ENCODE measurements around the gene PYM1.

The PYM1 gene

DNA sequence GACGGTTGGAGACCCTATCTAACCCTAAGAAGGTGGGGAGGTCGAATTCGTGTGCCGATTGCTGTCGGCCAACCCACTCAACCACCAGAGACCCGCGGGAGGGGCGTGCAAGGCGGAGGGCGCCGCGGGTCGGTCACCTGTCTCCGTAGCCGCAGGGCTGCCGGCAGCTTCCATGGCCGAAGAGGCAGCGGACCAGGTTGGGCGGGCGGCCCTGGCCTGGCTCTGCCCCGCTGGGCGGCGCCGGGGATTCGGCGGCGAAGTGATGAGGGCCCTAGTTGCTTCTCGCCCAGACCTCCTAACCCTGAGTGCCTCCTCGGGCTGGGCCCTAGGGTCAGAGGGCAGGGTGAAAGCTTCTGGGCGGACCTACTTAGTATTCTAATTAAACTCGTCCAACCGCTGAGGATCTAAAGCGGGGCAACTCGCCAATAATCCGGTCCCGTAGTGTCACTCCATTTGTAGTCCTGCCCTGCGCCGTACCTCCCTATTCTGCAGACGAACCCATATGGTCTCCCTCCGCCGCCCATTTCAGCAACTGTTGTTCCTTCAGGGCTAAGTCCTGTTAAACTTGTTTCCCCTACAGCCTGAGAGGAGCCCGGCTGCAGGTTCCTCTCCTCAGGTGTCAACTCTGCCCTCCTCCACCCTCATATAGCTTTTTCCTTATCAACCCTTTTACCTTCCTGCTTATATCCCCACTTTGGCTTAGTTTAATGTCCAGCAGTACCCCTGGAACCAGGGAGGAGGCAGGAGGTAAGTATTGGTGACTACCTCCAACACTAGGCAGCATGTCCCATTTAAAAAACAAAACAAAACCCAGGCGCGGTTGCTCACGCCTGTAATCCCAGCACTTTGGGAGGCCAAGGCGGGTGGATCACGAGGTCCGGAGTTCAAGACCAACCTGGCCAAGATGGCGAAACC, at the start of gene PYM1:
PYM1 (minus strand) TSS at position 307 of the 915 bp plus-strand sequence; CDS start at position 174, 133 bp downstream.
- in situ Hi-C loops (cut with MboI; ENCODE audit: low sequenced_read_pairs), result no loop called here

DNA sequence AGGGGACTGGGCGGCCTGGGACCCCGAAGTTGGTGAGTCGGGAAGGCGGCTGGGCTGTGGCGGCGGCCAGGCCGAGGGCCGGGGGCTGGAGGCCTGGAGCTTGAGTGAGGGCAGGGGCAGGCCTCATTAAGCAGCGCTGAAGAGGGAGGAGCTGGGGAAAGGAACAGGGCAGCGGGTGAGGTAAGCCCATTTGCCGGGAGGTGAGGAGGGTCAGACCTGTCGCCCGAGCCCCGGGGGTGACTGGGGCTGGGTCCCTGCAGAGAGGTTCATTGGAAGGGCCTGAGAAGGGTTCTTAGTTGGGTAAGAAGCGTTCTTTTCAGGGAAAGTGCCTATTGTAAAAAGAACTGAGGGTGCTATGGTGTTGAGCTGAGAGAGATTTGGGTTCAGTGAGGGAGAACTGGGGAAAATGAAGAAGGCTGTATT, 46.6 kb upstream of the PYM1 start:
- in situ Hi-C loops (cut with MboI; ENCODE audit: low sequenced_read_pairs), result no loop called here

DNA sequence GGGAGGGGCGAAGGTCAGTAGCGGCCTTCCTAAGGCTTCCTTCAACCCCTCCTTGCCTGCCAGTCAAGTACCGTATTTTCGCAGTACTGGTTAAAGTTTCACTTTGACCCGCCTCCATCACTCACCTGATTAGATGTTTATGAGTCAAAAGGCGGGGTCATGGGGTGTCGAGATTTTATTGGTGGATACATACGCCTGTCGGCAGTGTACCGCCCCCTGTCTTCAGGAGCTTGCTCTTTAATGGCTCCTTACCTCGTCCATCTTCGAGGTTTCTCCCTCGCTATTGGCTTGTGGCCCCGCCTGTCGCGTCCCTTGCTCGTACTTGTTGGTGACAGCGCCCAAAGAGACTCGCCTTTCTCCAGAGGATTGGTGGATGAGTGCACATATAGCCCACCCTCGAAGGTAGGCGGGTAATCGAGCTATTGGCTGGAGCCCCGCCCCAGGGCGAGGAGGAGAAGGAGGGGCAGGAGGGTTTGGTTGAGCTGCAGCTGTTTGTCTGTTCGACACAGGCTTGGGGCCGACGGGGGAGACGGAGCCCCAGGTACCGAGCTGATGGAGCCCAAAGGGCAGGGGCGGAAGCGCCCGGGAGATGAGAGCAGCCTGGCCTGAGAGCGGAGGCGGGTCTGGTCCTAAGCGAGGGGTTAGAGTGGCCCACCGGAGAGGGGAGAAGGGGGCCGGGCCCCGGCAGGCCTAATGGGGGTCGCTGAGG, 46.1 kb upstream of the PYM1 start, which contains the start of gene RAB5B:
RAB5B (plus strand) TSS at position 480 of the 709 bp plus-strand sequence. CDS start 12,883 bp downstream, outside the sequence.
- in situ Hi-C loops (cut with MboI; ENCODE audit: low sequenced_read_pairs), result no loop called here

DNA sequence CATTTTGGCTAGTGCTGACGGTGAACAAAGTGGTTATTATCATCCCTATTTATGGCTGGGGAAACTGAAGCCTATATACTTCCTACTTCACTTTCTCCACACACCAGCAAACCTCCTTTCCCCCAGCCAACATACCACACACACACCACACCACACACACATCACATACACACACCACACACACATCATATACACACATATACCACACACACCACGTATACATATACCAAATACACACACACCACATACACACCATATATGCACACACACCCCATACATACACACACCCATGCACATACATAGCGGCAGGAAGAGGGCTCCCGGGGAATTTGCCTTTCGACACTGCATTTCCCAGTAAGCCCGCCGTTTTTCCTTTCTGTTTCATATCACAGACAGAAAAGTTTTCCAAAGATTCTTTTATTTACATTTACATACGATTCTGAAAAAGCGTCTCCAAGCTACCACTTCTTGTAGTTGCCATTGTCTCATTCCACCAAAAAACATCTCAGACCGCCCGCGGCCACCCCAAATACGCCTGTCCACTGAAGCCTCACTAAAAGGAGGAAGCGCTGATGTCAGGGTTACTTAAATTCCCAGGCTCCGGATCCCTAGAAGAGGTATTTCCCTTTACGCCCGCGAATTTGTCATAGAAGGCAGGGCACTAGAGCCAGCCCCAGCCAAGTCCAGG, 45.4 kb upstream of the PYM1 start:
- in situ Hi-C loops (cut with MboI; ENCODE audit: low sequenced_read_pairs), result no loop called here

DNA sequence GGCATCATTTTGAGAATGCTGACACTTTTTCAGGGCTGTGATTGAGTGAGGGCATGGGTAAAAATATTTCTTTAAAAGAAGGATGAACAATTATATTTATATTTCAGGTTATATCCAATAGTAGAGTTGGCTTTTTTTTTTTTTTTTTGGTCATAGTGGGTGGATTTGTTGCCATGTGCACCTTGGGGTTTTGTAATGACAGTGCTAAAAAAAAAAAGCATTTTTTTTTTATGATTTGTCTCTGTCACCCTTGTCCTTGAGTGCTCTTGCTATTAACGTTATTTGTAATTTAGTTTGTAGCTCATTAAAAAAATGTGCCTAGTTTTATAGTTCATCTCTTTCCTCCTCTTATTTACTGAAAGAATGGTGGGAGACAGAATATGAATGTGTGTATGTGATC, 44.8 kb upstream of the PYM1 start:
- in situ Hi-C loops (cut with MboI; ENCODE audit: low sequenced_read_pairs), result no loop called here

DNA sequence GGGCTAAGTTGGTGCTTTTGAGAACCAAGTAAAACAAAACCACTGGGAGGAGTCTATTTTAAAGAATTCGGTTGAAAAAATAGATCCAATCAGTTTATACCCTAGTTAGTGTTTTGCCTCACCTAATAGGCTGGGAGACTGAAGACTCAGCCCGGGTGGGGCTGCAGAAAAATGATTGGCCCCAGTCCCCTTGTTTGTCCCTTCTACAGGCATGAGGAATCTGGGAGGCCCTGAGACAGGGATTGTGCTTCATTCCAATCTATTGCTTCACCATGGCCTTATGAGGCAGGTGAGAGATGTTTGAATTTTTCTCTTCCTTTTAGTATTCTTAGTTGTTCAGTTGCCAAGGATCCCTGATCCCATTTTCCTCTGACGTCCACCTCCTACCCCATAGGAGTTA, 44.3 kb upstream of the PYM1 start:
- in situ Hi-C loops (cut with MboI; ENCODE audit: low sequenced_read_pairs), result no loop called here

DNA sequence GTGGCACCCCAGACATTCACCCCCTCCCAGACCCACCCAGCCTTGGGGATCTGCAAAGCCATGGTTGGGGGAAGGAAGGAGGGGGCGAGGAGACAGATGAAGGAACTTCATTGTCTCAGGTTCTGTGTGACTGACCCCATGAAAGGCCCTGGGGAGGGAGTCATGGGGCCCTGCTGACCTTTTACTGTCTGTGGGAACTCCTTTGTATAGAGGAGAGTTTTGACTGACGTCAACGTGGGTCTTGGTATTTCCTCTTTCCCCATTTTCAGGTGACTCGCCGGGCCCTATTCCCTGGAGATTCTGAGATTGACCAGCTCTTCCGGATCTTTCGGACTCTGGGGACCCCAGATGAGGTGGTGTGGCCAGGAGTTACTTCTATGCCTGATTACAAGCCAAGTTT, 43.1 kb upstream of the PYM1 start:
- in situ Hi-C loops (cut with MboI; ENCODE audit: low sequenced_read_pairs), result no loop called here

DNA sequence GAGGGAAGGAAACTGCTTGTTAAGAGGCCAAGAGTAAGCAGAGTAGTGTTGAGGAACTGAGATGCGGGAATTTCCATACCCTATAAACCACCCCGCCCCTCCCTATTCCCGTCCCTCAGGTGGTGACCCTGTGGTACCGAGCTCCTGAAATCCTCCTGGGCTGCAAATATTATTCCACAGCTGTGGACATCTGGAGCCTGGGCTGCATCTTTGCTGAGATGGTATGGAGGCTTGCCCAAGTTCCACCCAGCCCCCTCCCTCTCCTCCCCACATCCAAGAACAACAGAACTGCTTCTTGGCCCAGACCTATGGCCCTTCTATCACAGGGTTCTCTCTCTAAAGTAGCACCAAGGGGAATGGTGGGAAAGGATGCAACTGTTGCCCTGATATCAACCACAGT, 41.7 kb upstream of the PYM1 start:
- in situ Hi-C loops (cut with MboI; ENCODE audit: low sequenced_read_pairs), result no loop called here

DNA sequence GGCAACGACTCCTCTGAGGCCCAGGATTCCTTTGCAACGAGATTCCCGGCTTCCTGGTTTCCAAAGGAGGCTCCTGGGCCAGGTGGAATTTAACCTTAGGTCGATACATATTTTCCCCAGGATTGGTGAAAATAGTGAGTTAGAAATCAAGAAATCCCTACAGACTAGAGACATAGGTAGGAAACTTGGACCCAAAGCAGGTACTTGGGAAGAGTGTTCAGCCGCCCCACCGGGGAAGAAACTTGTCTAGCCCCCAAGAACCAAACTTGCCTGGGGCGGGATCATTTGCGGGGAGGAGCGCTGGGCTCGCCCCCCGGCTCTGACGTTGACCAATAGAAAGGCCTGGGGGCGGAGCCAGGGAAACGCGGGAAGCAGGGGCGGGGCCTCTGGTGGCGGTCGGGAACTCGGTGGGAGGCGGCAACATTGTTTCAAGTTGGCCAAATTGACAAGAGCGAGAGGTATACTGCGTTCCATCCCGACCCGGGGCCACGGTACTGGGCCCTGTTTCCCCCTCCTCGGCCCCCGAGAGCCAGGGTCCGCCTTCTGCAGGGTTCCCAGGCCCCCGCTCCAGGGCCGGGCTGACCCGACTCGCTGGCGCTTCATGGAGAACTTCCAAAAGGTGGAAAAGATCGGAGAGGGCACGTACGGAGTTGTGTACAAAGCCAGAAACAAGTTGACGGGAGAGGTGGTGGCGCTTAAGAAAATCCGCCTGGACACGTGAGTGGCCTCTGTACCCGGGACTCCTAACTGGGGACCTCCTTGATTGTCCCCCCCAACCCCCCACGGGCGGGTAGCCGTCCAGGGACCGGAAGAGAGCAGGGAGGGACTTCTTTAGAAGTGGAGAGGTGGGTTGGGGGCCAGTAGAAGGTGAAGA, 39.0 kb upstream of the PYM1 start, which contains the start of gene CDK2:
CDK2 (plus strand) TSS at position 423 of the 874 bp plus-strand sequence; CDS start at position 602, 179 bp downstream.
- in situ Hi-C loops (cut with MboI; ENCODE audit: low sequenced_read_pairs), result no loop called here

DNA sequence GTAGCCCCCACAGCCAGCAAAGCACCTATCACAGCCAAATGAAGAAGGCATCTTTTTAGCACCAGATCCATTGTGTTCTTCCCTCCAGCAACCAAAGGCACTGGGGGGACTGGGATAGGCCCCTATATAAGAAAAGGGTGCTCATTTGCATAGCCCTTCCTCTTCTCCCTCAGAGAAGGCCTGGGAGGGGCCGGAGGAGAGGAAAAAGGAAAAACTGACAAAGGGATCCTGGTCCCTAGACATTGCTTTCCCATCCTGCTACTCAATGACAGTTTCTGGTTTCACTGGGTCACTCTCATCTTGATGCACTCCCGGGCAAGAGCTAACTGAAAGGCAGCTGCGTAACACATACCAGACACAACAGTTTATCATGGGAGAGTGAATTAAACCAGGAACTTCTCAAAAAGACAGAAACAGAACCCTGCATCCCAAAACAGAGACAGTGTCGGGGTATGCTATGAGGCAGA, 38.3 kb upstream of the PYM1 start, which contains the start of gene PMEL:
PMEL (minus strand) TSS at position 102 of the 467 bp plus-strand sequence; CDS start at position 71, 31 bp downstream.
- in situ Hi-C loops (cut with MboI; ENCODE audit: low sequenced_read_pairs), result no loop called here

DNA sequence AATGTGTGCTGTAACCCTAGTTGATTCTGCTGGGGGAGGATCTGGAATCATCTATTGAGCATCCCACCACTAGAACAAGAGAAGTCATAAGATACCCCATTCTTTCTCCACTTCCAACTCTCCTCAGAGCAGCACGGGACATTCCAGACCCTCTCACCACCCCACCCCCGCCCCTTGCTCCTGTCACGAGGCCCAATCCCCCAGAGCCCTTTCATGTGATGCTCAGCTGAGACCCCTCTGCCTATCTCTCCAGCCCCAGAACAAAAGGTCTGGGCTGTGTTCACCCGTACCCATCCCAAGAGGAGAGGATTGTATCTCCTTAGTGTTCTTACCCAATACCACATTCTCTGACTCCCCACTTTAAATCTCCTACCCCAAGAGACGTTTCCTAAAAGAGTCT, 37.5 kb upstream of the PYM1 start:
- in situ Hi-C loops (cut with MboI; ENCODE audit: low sequenced_read_pairs), result no loop called here

DNA sequence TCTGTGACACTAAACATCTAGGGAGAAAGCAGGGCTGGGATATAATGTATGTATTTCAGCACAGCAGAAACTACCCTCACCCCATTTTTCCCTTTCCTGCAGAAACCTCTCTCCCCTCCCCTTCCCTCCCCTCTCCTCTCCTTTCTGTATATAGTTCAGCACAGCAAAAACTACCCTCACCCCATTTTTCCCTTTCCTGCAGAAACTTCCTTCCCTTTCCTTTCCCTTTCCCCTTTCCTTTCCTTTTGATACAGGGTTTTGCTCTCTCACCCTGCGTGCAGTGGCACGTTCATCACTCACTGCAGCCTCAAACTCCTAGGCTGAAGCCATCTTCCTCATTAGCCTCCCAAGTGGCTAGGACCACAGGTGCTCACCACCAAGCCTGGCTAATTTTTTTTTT, 36.1 kb upstream of the PYM1 start:
- in situ Hi-C loops (cut with MboI; ENCODE audit: low sequenced_read_pairs), result no loop called here

DNA sequence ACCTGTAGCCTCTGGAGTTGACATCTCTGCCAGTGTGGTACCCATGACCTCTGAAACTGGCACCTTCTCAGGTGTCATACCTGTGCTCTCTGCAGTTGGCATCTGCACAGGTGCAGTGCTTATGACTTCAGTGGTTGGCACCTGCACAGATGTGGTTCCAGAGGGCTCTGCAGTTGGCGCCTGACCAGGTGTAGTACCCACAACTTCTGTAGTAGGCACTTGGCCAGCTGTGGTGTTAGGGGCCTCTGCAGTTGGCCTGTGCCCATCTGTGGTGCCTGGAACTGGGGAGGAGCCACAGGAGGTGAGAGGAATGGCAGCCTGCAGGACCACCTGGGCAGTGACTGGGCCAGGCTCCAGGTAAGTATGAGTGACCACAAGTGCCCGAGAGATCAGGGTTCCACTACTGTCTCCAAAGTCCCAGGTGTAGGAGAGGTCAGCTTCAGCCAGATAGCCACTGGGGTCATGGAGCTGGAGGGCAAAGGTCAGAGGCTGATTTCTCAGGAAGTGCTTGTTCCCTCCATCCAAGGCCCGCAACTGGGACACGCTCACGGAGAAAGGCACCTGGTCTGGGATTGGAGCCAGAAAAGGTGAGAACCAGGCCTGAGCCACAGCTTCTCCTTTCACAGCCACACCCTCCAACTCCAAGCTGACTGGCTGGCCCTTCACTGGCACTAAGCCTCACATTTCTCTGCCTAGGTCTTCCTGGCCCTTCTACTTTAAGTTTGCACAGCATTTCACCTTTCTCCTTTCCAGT, 29.6 kb upstream of the PYM1 start:
- in situ Hi-C loops (cut with MboI; ENCODE audit: low sequenced_read_pairs), result no loop called here

DNA sequence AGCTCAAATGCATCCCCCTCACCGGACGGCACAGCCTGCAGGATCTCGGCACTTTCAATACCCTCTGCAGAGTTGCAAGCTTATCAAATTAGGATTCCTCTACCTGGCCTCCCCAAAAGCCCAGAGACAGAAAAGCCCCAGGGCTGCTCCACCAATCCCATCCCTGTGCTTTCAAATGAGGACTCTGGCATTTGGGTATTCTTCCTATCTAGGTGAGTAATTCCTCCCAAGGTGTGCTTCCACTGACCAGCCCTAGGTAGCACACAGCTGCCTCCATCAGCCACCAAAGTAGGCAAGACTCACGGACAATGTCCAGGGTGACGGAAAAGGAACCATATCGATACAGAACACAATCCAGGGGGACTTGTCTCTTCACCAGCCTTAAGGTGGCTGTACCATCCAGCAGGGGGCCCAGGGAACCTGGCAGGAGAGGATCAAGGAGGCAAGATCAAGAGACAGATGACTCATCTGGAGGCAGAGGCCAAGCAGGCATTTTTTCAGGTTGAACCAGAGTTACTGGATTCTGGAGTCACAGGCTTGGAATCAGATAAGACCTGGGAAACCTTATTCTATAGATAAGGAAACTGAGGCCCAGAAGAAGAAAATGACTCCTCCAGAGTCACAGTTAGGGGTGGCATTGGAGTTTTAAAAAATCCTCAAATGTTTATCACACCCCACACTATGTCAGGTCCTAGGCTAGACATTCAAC, 28.3 kb upstream of the PYM1 start:
- in situ Hi-C loops (cut with MboI; ENCODE audit: low sequenced_read_pairs), result no loop called here

DNA sequence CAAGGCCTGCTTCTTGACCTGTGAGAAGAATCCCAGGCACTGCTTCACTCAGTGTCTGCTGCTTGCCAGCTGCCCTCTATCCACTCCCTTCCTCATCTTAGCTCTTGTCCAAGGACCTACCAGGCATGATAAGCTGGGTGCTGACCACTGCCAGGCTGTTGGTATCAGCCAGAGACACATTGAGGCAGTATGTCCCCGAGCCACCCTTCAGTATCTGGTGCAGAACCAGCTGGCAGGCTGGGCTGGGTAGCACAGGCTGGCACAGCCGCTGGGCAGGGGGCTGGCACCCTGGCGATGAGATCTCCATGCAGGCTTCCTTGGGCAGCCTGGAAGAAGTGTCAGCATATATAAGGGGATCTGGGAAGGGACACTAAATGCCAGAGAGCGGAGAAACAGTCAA, 27.6 kb upstream of the PYM1 start:
- in situ Hi-C loops (cut with MboI; ENCODE audit: low sequenced_read_pairs), result no loop called here

DNA sequence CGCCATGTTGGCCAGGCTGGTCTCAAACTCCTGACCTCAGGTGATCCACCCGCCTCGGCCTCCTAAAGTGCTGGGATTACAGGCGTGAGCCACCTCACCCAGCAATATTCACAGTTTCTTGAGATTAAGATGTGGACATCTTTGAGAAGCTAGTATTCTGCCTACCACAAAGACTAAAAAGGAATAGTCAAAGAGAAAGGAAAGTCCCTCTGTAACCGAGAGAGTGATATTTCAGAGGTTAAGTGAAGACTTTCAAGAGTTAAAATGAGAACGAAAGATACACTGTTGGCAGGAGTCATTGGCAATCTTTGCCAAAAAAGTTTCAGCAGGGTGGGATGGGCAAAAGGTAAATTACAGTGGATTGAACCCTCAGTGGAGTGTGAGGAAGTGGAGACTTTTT, 18.9 kb upstream of the PYM1 start:
- in situ Hi-C loops (cut with MboI; ENCODE audit: low sequenced_read_pairs), result no loop called here

DNA sequence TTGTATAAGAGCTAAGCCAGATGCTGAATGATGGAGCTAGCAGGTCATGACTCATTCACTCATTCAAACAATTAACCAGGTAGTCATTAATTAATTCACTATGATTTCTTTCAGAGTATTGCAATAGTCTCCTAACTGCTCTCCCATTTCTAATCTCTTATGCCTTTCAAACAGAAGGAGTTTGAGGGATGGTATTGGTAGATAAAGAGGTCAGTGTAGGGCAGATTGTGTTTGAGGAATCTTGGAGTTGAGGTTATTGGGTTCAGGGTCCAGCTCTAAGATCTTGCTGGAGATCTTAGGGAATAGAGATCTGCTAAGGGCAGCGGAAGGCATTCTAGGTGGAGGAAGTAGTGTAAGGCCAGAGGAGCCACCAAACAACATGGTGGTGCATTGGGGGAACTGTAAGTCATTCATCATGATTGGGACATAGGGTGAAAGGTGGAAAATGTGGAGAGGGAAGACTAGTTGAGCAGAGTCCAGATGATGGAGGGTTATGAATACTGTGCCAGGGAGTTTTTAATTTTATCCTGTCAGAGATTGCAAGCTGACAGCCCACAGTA, 15.0 kb upstream of the PYM1 start:
- in situ Hi-C loops (cut with MboI; ENCODE audit: low sequenced_read_pairs), result no loop called here

DNA sequence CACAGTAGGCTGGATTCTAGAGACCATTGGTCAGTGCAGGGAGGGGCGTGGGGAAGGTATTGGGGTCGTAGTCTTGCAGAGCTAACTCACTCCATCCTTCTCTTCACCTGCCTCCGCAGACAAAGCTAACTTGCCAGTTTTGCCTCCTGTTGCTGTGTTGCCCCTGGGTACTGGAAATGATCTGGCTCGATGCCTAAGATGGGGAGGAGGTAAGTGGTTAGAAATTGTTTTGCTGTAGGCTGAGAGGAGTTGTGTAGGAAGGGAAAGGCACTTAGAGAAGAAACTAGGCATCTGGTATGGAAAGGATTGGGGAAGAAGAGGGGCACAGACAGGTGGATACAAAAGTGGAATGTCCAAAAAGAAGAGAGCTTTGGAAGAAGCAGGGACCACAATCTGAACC, 14.4 kb upstream of the PYM1 start:
- in situ Hi-C loops (cut with MboI; ENCODE audit: low sequenced_read_pairs), result no loop called here
